NCI-H526 (cell line): ENCODE results near the gene LGALS9.

Experiments used
- DNase-seq, 2 experiments: peaks; one replicate each; lab custom pipeline; 2025; lab: John Stamatoyannopoulos, UW

The LGALS9 gene

GRCh38 chr17:27603421-27603770 lies 27.6 kb upstream of the LGALS9 start:
- no peak for DNase-seq

GRCh38 chr17:27603880-27604794 lies 26.9 kb upstream of the LGALS9 start:
- no peak for DNase-seq

GRCh38 chr17:27605409-27605808 lies 25.6 kb upstream of the LGALS9 start:
- no peak for DNase-seq

- DNase-seq: no peak
These were observed 23.4 kb upstream of the LGALS9 start for GRCh38 chr17:27607521-27608091.

GRCh38 chr17:27608328-27609230 lies 22.4 kb upstream of the LGALS9 start:
- no peak for DNase-seq

GRCh38 chr17:27609611-27610303 lies 21.2 kb upstream of the LGALS9 start:
- DNase-seq: peak in 1 of 2 experiments; percentile 55

GRCh38 chr17:27610304-27610677 lies 20.7 kb upstream of the LGALS9 start:
- no peak for DNase-seq

- DNase-seq: no peak
These were observed 18.7 kb upstream of the LGALS9 start for GRCh38 chr17:27612160-27612770.

GRCh38 chr17:27613433-27613832 lies 17.6 kb upstream of the LGALS9 start:
- no peak for DNase-seq

- no peak for DNase-seq
These were observed 15.9 kb upstream of the LGALS9 start for GRCh38 chr17:27615121-27615520.

- DNase-seq: no peak
These were observed 14.6 kb upstream of the LGALS9 start for GRCh38 chr17:27616414-27616813.

GRCh38 chr17:27618417-27618816 lies 12.6 kb upstream of the LGALS9 start:
- no peak for DNase-seq

GRCh38 chr17:27620721-27621120 lies 10.3 kb upstream of the LGALS9 start:
- DNase-seq: no peak

GRCh38 chr17:27621536-27621935 lies 9.5 kb upstream of the LGALS9 start:
- no peak for DNase-seq

GRCh38 chr17:27621942-27622559 lies 8.9 kb upstream of the LGALS9 start:
- DNase-seq: no peak

- DNase-seq: no peak
These were observed 8.0 kb upstream of the LGALS9 start for GRCh38 chr17:27622986-27623385.

- DNase-seq: no peak
These were observed 7.4 kb upstream of the LGALS9 start for GRCh38 chr17:27623614-27624013.

- DNase-seq: no peak
These were observed 6.4 kb upstream of the LGALS9 start for GRCh38 chr17:27624539-27624938.

GRCh38 chr17:27625856-27626255 lies 5.1 kb upstream of the LGALS9 start:
- no peak for DNase-seq

GRCh38 chr17:27627514-27627913 lies 3.5 kb upstream of the LGALS9 start:
- no peak for DNase-seq

GRCh38 chr17:27628376-27628775 lies 2.6 kb upstream of the LGALS9 start:
- no peak for DNase-seq
